Activated CD8-positive, alpha-beta memory T cell treated with anti-CD3 and anti-CD28 coated beads, Interleukin-2, amount 50 U/mL, for 4 hours (primary cell): ENCODE measurements around the gene PIGZ.

Experiments
- DNase-seq: peaks from one replicate; pipeline ENCODE4 v3.0.0-alpha.2; 2020

PIGZ gene

GRCh38 chr3:196968233-196969133 is at the start of gene PIGZ:
Gene PIGZ (minus strand): TSS chr3:196968833. CDS start chr3:196952031, 16,802 bp downstream.
- DNase-seq = peak; percentile 42

DNA sequence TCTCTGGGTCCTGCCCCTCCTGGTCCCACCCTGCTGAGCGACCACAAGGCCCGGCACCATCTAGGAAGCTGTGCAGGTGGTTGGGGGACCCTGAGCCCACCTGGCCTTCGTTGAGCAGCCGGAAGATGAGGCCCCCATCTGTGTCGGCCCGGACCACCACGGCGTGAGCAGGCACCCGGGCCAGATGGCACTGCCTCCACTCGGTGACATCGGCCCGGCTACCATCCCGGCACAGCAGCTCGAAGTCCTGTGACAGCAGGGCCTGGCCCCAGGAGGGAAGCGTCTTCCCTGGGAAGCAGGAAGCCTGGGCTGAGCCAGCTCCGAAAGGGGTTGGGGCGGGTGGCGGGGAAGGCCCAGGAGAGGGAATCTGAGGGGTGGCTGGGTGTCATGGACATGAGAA is 48.4 kb upstream of the PIGZ start:
- DNase-seq = no peak

- no peak for DNase-seq
Observed at GRCh38 chr3:197015790-197016736, 47.4 kb upstream of the PIGZ start.

DNA sequence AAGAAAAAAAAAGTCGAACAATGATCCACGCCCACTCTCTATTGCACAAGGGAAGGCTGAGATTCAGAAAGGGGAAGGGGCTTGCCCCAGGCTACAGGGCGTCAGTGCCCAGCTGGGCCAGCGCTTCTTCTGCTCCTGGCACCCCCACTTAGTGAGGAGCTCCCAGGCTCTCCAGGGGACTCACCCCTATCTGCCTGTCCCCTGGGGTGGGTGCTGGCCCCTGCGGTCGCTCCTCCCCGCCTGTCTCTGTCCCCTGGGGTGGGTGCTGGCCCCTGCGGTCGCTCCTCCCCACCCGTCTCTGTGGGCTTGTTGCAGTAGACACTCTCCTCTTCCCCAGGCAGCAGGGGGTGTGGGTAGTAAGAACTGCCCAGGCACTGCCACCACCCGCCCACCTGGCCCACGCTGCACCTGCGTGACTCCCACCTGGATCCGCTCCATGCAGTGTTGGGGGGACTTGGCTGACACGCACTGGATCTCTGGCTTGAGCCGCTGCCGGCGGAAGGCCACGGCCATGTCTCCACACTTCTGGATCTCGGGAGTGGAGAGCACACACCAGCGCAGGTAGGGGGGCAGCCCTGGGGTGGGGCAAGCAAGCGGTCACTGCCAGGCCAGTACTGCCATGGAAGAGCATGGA is 46.4 kb upstream of the PIGZ start:
- DNase-seq = no peak

- no peak for DNase-seq
Observed at GRCh38 chr3:197014024-197014423, 45.4 kb upstream of the PIGZ start.

- DNase-seq = no peak
Observed at GRCh38 chr3:197012540-197012883, 43.9 kb upstream of the PIGZ start.

- no peak for DNase-seq
Observed at GRCh38 chr3:197011780-197012539, 43.3 kb upstream of the PIGZ start.

DNA sequence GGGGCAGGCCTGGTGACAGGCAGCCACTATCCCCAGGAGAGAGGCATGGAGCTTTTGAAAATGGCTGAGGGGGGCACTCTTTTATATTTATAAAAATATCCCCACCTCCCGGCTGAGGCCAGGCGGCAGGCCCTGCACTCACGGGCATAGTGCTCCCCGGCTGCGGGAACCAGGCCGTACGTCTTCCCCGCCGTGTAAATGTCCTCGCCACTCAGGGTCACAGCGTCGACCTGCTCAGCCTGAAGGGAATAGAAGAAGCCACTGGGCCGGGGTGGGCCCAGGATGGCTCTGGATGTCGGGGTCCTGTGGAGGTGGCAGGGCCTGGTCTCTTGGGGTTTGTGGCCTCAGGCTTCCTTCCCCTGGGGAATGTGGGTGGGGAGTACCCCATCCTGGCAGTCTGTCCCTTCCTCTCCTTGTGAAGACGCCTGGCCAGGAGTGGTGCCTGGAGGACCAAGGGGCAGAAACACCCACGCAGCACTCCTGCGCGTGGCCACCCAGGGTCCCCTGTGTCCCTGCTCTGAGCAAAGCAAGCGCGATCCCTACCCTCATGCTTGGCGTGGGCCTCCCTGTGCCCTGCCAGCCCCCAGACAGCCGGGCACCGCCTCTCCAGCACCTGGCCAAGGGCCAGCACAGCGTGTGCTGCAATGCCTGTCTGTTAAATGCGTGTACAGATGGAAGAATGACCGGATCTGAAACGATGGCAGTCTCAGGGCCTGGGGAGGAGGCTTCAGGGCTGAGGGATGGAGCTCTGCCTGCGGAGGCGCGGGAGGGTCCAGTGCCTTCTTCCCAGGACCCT is 42.1 kb upstream of the PIGZ start:
- no peak for DNase-seq

- no peak for DNase-seq
Observed at GRCh38 chr3:197009532-197010019, 40.9 kb upstream of the PIGZ start.

DNA sequence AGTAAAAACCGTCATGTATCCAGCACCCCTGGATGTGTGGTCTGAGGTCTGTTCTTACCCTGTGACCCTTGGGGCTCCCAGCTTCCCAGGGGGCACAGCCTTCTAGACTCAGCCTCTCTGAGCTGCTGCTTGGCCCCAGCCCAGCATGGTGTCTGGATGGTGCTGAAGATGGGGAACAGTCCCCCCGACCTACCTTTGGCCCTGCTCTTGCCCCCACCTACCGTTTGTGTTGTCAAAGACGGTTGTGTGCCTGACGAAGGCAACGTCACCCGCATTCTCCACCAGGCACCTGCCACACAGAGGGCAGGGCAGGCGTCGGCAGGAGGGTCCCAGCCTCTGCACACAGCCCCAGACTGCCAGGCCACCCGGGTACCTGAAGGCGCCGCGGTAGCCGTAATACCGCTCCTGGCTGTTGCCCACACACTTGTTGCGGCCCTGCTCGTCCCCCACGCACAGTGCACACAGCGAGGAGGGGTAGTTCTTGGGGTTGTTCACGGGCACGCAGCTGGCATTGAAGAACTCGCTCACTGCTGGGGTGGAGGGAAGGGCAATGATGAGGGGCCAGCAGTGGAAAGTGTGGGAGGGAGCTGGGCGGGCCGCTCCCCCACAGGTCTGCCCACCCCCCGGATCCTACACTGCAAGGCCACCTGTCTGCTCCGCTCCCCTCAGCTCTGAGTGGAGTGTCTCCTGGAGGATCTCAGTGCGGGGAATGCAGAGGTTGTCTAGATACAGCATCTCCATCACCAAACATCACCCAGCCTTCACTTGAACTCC is 40.0 kb upstream of the PIGZ start:
- no peak for DNase-seq

GRCh38 chr3:197007953-197008352 is 39.3 kb upstream of the PIGZ start:
- no peak for DNase-seq

GRCh38 chr3:197007296-197007940 is 38.8 kb upstream of the PIGZ start:
- DNase-seq = no peak

GRCh38 chr3:197006860-197007259 is 38.2 kb upstream of the PIGZ start:
- no peak for DNase-seq

- no peak for DNase-seq
Observed at GRCh38 chr3:197006446-197006845, 37.8 kb upstream of the PIGZ start.

- peak; percentile 30 for DNase-seq
Observed at GRCh38 chr3:197003461-197004385, 35.1 kb upstream of the PIGZ start.

DNA sequence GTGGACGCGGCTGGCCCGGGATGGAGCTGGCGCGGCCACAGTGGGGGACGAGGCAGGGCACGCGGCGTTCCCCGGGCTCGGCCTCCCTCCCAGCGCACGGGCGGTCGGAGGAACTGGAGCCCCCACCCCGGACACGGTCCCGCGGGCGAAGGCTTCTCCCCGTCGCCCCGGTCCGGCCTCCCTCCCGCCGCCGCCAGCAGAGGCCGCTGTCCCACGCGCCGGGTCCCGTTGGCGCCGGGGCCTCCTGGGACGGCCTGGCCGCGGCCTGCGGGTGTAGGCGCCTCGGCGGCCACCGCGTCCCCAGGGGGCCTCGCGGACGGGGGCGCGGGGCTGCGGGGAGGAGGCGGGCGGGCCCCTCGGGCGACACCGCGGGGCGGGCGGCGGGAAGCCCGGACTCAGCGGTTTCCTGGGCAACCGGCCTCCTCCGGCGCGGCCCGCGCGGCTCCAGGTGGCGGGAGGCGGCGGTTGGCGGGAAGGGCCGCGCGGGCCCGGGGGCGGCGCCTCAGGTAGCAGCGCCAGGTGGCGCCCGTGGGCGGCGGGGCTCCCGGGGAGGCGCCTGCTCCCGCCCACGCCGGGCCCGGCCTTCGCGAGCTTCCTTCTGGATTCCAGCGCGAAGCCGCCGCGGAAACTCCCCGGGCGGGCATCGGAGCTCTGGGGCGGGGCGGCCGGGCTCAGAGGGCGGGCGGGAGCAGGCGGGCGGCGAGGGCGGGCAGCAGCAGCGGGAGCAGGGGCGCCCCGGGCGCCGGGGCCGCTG is 34.2 kb upstream of the PIGZ start:
- DNase-seq = peak; percentile 85

DNA sequence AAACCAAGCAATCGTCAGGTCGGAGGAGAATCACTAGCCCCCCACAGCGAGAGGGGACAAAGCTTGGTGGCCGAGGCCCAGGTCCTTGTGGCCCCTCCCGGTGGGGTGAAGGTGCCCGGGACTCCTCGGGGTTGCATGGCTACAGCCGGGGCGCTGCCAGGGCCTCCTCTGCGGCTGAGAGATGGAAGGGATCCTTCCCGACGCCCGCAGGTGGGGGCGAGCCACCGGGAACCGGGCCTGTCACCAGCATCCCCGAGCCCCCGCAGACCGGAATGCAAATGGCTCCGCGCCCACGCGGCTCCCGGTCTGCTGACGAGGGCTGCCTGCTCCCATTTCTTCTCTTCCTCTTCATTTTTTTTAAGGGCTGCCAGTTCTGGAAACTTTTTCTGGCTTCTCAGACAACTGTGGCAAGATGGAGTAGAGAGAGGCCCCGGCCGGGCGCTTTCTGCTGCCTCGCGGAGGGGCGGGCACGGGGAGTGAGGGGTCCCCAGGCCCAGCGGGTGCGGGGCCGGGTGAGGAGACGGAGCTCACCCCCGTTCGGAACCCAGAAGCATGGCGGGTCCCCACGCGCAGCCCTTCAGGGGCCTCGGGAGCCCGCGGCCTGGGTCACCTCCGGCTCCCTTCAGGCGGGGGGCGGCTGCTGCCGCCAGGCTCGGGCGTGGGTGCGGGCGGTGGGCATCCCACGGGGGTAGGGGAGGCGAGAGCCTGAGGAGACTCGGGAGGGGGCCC is 33.5 kb upstream of the PIGZ start:
- no peak for DNase-seq
